ENCODE results near the gene TIPARP.

The TIPARP gene

GRCh38 chr3:156658732-156659090 lies 15.7 kb upstream of the TIPARP start:
- TF ChIP-seq CTCF (IDR thresholded peaks at IDR 0.05; ENCODE audit: low read depth, low read length): no peak
- no peak overlapping the region for H3K4me3 ChIP-seq (ENCODE audit: low read depth, low read length)

GRCh38 chr3:156659260-156659659 lies 15.1 kb upstream of the TIPARP start:
- H3K4me3 ChIP-seq (ENCODE audit: low read depth, low read length): no peak overlapping the region
- no peak for TF ChIP-seq CTCF (IDR thresholded peaks at IDR 0.05; ENCODE audit: low read depth, low read length)

GRCh38 chr3:156661155-156661554 lies 13.2 kb upstream of the TIPARP start:
- H3K4me3 ChIP-seq (ENCODE audit: low read depth, low read length): no peak overlapping the region
- no peak for TF ChIP-seq CTCF (IDR thresholded peaks at IDR 0.05; ENCODE audit: low read depth, low read length)

GRCh38 chr3:156664011-156664830 lies 10.2 kb upstream of the TIPARP start:
- H3K4me3 ChIP-seq (ENCODE audit: low read depth, low read length): no peak overlapping the region
- TF ChIP-seq CTCF (IDR thresholded peaks at IDR 0.05; ENCODE audit: low read depth, low read length): no peak

GRCh38 chr3:156664831-156665178 lies 9.6 kb upstream of the TIPARP start:
- no peak for TF ChIP-seq CTCF (IDR thresholded peaks at IDR 0.05; ENCODE audit: low read depth, low read length)
- H3K4me3 ChIP-seq (ENCODE audit: low read depth, low read length): no peak overlapping the region

- no peak overlapping the region for H3K4me3 ChIP-seq (ENCODE audit: low read depth, low read length)
- TF ChIP-seq CTCF (IDR thresholded peaks at IDR 0.05; ENCODE audit: low read depth, low read length): no peak
Observed at GRCh38 chr3:156665291-156665690, 9.1 kb upstream of the TIPARP start.

- no peak for TF ChIP-seq CTCF (IDR thresholded peaks at IDR 0.05; ENCODE audit: low read depth, low read length)
- no peak overlapping the region for H3K4me3 ChIP-seq (ENCODE audit: low read depth, low read length)
Observed at GRCh38 chr3:156666073-156666472, 8.3 kb upstream of the TIPARP start.

All from WI38 (cell line).